ENCODE measurements around the gene AOC2.
"Not testable (repeated sequence)": the region's sequence is repeated elsewhere in the genome, so short reads cannot be mapped to it uniquely, and the experiment has no call there.

The AOC2 gene

DNA sequence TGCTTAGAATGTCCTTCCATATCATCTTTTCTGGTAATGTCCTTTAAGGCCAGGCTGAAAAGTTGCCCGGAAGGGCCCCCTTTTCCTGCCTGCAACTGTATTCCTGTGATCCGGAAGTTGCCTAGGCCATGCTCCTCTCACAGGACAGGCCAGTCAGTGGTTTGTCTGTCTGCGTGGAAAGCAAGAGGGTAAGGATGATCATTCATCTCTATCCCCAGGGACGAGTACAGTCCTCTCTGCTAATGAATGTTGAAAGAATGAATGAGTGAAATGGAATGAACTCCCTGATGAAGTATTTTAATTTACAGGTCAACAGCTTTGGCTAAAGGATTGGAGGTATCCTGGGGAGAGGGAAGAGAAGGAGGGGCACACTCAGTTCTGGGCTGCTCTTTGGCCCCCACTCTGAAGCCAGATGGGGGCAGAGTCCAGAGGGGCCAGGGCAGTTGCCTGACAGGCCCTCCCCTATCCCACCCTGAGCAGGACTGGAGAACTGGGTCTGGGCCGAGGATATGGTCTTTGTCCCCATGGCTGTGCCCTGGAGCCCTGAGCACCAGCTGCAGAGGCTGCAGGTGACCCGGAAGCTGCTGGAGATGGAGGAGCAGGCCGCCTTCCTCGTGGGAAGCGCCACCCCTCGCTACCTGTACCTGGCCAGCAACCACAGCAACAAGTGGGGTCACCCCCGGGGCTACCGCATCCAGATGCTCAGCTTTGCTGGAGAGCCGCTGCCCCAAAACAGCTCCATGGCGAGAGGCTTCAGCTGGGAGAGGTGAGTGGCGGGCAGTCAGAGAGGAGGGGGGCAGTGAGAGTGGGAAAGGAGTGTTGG lies 9.8 kb downstream of the AOC2 start:
- no peak for DNase-seq

DNA sequence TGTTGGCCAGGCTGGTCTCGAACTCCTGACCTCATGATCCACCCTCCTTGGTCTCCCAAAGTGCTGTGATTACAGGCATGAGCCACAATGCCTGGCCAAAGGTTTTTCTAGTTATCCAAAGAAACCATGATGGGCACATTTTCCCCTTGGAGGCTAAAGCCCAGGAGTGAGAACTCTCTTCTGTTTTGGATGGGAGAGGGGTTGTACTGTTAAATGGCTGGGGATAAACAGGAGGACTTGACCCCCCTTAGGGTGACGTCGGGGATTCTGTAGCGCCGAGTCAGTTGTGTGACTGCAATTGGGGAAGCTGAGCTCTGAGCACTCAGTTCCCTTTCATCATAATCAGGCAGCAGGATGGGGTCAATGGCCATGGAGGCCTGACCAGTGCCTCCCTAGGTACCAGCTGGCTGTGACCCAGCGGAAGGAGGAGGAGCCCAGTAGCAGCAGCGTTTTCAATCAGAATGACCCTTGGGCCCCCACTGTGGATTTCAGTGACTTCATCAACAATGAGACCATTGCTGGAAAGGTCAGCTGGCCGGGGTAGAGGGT lies 10.7 kb downstream of the AOC2 start:
- DNase-seq: peak in 1 of 2 donors; percentile 6

DNA sequence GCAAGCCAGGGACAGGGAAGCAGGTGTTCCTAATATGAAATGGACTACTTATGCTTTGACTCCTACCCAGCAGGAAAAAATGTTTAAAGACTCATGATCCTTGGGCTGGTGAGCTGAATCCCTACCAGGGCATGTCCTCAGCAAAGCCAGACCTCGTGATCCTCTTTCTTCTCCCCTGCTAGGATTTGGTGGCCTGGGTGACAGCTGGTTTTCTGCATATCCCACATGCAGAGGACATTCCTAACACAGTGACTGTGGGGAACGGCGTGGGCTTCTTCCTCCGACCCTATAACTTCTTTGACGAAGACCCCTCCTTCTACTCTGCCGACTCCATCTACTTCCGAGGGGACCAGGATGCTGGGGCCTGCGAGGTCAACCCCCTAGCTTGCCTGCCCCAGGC lies 11.7 kb downstream of the AOC2 start:
- DNase-seq: not testable (repeated sequence)

DNA sequence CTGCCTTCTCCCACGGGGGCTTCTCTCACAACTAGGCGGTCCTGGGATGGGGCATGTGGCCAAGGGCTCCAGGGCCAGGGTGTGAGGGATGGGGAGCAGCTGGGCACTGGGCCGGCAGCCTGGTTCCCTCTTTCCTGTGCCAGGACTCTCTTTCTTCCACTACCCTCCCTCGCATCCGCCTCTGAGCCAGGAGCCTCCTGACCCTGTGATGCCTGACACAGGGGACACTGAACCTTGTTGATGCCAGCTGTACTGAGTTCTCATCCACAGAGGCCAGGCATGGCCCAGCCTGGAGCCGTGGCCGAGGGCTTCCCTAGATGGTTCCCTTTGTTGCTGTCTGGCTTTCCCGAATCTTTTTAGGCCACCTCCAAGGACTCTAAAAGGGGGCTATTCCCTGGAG lies 12.1 kb downstream of the AOC2 start:
- DNase-seq: not testable (repeated sequence)

DNA sequence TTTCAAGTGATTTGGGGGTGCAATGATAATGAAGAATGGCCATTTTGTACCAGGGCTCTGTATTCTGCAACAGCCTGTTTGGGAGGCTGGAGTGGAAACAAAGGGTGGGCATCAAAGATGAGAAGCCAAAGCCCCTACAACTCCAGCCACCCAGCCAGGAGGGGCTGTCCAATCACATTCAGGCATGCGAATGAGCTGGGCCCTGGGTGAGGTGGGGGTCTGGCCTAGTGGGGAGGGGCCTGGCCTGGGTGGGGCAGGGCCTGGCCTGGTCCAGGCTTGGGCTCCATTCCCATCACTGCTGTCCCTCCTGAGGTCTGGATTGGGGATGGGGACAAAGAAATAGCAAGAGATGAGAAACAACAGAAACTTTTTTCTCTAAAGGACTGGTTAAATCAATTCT lies 13.0 kb downstream of the AOC2 start:
- no peak for DNase-seq

DNA sequence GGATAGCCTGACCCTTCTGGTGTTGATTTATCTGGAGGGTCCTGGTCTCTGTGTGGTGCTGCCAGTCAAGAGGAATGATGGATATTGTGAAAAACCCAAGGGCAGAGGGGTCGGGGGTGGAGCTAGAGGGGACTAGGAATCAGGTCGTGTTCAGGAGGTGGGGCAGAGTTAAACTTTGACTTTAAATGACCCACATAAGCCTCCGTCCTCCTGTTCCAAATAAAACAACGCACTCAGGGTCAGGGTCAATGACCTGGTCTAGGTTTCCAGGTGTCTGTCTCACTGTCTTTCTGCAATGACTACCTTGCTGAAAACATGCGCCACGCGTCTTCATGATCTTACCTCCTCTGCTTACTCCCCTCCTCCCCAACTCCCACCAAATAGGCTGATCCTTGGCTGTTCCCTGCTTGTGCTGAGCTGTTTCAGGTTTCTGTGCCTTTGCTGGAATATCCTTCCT lies 21.3 kb downstream of the AOC2 start:
- no peak for DNase-seq

DNA sequence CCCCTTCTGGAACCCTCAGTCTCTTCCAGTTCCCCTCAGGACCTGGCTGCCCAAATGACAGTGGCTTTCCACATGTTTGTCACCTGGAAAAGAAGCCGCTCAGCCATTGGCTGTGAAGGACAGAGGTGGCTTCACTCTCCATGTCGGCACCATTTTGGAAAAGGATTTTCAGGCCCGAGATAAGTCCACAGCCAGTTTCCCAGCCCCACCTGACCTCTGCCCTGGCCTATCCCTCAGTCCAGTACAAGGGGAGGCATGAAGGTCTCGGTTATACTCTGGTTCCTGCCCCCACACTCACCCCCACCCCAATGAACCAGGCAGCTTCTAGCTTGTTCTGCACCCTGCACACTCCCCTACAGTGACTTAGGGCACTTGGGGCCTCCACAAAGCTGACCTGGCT lies 21.8 kb downstream of the AOC2 start:
- no peak for DNase-seq

DNA sequence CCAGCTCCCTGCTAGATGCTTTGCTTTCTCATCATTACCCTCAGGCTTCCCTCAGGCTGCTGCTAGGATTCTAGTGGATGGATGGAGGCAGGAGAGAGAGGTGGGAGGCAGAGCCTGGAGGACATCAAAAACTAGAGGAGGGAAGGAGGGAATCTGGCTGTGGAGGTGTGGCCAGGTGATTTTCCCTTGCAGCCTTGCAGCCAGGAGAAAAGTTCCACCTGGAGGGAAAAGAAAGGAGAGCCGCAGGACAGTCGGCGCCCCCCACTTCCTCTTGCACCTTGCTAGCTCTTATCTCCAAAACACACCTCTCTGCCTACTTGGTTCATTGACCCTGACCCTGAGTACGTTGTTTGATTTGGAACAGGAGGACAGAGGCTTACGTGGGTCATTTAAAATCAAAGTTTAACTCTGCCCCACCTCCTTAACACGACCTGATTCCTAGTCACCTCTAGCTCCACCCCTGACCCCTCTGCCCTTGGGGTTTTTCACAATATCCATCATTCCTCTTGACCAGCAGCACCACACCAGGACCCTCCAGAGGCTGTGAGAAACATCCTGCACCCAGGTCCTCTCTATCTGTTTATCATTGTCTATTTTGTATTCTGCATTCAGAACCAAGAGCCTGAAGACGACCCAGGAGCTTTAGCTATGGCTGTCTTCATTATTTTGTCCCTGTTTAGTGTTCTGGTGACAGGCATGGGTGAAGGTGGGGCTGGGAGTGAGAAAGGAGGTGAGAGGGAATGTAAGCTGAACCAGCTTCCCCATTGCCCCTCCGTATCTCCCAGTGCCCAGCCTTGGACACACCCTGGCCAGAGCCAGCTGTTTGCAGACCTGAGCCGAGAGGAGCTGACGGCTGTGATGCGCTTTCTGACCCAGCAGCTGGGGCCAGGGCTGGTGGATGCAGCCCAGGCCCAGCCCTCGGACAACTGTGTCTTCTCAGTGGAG lies 22.5 kb downstream of the AOC2 start:
- DNase-seq: no peak

DNA sequence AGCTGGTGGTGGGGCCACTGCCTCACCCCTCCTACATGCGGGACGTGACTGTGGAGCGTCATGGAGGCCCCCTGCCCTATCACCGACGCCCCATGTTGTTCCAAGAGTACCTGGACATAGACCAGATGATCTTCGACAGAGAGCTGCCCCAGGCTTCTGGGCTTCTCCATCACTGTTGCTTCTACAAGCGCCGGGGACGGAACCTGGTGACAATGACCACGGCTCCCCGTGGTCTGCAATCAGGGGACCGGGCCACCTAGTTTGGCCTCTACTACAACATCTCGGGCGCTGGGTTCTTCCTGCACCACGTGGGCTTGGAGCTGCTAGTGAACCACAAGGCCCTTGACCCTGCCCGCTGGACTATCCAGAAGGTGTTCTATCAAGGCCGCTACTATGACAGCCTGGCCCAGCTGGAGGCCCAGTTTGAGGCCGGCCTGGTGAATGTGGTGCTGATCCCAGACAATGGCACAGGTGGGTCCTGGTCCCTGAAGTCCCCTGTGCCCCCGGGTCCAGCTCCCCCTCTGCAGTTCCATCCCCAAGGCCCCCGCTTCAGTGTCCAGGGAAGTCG lies 23.4 kb downstream of the AOC2 start:
- not testable (repeated sequence) for DNase-seq

DNA sequence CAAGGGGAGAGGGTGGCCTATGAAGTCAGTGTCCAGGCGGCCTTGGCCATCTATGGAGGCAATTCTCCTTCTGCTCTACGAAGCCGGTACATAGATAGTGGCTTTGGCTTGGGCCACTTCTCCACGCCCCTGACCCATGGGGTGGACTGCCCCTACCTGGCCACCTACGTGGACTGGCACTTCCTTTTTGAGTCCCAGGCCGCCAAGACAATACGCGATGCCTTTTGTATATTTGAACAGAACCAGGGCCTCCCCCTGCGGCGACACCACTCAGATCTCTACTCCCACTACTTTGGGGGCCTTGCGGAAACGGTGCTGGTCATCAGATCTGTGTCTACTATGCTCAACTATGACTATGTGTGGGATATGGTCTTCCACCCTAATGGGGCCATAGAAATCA lies 24.0 kb downstream of the AOC2 start:
- no peak for DNase-seq

DNA sequence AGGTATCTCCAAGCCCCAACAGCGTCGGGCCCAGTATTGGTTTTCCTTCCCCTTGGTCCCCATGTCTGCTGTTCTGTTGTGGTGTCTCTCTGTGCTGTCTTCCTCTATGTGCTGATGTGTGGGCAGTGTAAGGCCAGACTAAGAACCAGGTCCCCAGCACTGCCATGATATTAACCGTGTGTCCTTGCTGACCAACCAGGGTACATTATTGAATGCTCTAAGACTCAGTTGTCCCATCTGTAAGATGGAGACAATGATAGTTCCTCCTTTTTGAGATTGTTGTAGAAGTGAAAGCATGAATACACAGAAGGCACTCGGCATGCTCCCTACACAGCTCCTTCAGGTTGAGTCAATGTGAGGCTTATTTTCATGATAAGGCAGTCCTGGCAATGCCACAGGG lies 27.3 kb downstream of the AOC2 start:
- DNase-seq: no peak

DNA sequence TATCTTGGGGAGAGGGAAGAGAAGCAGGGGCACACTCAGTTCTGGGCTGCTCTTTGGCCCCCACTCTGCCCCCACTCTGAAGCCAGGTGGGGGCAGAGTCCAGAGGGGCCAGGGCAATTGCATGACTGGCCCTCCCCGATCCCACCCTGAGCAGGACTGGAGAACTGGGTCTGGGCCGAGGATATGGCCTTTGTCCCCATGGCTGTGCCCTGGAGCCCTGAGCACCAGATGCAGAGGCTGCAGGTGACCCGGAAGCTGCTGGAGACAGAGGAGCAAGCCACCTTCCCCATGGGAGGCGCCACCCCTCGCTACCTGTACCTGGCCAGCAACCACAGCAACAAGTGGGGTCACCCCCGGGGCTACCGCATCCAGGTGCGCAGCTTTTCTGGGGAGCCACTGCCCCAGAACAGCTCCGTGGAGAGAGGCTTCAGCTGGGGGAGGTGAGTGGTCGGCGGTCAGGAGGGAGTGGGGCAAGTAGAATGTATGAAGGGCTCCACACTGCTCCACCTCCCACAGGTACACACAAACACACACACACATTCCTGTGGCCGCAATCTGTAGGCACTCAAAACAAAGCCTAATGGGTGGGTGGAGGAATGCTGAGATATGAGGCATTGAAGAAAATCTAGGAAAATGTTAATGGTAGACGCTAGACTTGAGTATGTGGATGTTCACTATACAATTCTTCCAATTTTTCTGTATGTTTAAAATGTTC lies 28.0 kb downstream of the AOC2 start:
- DNase-seq: no peak

DNA sequence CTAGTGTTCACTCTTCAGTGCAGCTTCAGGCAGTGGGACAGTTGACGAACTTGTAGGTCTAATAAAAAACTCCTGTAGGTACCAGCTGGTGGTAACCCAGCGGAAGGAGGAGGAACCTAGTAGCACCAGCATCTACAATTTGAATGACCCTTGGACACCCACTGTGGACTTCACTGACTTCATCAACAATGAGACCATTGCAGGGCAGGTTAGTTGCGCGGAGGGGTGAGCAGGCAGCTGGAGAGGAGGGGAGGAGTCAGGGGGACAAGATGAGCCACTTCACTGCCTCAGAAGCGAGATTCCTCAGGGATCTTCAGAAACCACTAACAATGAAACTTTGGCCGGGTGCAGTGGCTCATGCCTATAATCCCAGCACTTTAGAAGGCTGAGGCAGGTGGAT lies 28.9 kb downstream of the AOC2 start:
- DNase-seq: no peak

DNA sequence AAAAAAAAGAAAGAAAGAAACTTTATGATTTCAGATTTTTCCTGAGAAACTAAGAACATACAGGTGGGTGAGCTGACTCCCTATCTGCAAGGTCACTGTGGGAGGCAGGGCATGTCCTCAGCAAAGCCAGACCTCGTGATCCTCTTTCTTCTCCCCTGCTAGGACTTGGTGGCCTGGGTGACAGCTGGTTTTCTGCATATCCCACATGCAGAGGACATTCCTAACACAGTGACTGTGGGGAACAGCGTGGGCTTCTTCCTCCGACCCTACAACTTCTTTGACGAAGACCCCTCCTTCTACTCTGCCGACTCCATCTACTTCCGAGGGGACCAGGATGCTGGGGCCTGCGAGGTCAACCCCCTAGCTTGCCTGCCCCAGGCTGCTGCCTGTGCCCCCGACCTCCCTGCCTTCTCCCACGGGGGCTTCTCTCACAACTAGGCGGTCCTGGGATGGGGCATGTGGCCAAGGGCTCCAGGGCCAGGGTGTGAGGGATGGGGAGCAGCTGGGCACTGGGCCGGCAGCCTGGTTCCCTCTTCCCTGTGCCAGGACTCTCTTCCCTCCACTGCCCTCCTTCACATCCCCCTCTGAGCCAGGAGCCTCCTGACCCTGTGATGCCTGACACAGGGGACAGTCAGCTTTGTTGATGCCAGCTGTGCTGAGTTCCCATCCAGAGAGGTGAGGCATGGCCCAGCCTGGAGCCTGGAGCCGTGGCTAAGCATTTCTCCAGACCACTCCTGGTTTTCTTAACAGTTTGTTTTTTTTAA lies 29.7 kb downstream of the AOC2 start:
- not testable (repeated sequence) for DNase-seq

DNA sequence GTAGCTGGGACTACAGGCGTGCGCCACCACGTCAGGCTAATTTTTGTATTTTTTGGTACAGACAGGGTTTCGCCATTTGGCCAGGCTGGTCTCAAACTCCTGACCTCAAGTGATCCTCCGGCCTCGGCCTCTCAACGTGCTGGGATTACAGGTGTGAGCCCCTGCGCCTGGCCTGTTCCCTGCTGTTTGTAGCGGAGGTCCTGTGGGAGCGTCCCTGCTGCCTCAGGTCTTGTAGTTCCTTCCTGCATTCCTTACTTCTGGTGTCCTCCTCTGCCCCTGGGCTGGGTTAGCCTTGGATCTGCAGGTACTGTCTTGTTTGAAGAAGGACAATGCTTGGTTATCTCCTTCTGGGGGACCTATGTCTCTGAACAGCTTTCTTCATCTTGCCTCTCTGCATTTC lies 32.7 kb downstream of the AOC2 start:
- DNase-seq: no peak

DNA sequence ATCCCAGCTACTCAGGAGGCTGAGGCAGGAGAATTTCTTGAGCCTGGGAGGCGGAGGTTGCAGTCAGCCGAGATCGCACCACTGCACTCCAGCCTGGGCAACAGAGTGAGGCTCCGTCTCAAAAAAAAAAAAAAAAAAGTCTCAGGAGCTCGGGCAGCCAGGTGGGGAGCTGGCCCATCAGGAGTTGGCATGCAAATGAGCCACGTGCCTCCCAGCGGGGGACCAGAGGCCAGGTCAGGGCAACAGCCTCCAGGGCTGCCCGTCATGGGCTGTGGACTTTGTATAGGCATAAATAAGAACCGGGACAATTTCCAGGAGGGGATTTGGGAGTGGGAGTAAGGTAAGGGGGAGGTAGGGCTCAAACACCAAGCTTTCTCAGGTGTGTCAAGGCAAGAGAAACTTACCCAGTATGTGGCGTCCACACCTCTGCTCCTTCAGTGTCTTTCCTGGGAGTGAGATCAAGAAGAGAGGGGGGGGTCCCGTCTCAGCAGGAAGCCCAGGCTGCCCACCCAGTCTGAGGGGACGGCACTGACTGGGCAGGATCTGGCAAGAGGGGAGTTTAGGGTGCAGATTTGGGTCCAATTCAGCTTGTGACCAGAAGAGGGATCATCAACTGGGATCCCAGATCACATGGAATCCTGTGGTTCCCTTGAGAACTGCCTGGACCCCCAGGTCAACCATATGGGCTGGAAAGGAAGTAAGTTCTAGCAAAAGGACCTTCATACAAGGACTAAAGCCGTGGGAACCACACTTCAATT lies 33.9 kb downstream of the AOC2 start:
- no peak for DNase-seq

DNA sequence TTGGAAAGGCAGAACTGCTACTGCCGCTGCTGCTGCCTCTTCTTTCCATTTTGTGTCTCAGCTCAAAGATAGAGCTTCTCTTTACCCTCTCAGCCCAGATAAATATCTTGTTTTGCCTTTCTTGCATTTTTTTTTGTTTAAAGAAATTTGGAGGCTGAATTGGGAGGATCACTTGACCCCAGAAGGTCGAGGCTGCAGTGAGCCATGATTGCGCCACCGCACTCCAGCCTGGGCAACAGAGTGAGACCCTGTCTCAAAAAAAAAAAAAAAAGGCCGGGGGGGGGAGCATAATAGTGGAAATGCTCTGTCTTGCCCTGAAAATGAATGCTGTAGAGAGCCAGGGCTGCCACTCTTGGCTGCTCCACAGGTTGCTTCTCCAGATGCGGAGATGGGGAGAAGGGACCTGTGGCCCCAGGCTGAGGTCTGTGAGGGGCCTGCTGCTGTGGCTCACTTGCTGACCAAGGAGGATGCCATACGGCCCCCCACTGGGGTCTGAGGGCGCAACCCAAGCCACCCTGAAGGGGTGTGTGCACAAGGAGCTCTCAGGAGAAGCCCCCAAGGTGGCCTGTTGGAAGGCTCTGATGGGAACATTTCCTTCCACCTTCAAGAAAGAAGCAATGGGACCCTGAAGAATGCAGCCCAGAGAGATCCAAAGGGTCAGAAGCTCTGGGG lies 34.7 kb downstream of the AOC2 start:
- no peak for DNase-seq

DNA sequence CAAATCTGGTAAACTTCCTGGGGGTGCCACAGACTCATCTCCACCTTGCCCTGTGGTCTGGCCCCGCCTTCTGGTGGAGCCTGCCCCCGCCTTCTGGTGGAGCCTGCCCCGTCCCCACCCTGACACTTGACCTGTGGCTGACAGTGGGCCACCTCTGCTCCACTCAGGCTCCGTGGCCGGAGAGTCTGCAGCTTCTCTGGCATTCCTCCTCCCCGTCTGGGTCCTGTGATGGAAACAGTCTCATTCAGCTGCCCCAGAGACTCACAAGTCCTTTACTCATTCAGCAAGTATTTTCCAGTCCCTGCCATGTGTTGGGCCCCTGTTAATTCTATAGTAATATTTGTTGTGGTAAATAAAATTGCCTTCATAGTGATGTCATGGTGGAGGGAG lies 35.2 kb downstream of the AOC2 start:
- no peak for DNase-seq

DNA sequence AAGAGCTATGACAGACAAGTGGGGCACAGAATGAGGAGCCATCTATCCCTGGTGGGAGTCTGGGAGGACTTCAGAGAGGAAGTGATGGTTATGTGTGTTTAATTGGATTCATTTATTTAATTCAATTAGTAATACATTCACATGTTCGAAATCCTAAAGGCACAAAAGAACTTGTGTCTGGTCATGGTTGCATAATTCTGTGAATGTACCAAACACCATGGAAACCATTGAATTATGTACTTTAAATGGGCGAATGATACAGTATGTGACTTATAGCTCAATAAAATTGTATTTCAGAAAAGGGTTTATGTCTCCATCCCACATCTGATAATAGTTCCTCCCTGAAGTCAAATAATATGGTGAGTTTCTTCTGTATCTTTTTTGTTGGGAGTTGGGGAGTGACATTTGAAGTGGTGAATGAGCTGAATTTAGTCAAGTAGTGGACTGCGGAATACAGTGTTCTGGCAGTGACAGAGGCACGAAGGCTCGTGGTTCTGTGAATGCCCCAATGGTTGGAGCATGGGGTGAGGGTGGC lies 36.5 kb downstream of the AOC2 start:
- no peak for DNase-seq

DNA sequence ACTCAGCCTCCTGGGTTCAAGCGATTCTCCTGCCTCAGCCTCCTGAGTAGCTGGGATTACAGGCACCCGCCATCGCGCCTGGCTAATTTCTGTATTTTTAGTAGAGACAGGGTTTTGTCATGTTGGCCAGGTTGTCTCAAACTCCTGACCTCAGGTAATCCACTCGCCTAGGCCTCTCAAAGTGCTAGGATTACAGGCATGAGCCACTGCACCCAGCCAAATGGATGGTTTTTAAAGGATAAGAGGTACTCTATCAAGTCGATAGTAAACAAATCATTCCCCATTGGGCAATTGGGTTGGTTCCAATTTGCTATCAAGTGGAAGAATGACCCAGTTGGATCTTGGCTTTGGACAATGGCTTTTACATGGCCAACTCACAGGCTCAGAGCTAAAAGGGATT lies 37.3 kb downstream of the AOC2 start:
- not testable (repeated sequence) for DNase-seq

Data from CD4-positive, alpha-beta T cell treated with Interleukin-1 beta for 1 hour (primary cell).